ENCODE results near the gene YPEL4. TPM values are rescaled to one million over a fixed set of nuclear protein-coding genes. Genes with fewer than 3 reads are reported as not detected.

The YPEL4 gene
- total RNA-seq, 1 experiment from 2014 or later, result 0.16 TPM

- ChIA-PET POLR2A (interaction anchor here (1.3 to 1.6 kb wide), 2 partner anchors 69 to 108 kb away, joined by 3 to 4 read pairs; no protein-coding TSS in a partner anchor), CTCF (interaction anchor here (0.8 to 13.5 kb wide), 7 partner anchors 69 to 289 kb away, joined by 3 to 198 read pairs (median 5); partner anchors contain the start of genes RTN4RL2 and UBE2L6)
- Mint-ChIP-seq H3K27ac (ENCODE audit: low read depth, unreplicated experiment) (peak overlapping the region; percentile 96), H3K36me3 (ENCODE audit: insufficient read depth, unreplicated experiment) (peaks cover 24% of the 10 kb centered on the region), H3K27me3 (ENCODE audit: insufficient read depth, unreplicated experiment) (no peaks in the 10 kb centered on the region), H3K4me3 (ENCODE audit: unreplicated experiment) (peak overlapping the region; percentile 92), H3K9me3 (ENCODE audit: unreplicated experiment) (no peaks in the 10 kb centered on the region), H3K4me1 (ENCODE audit: insufficient read depth, unreplicated experiment) (peaks cover 5% of the 10 kb centered on the region)
- no peak for DNase-seq (ENCODE audit: unreplicated experiment)
- no TSS peak for BruUV-seq (replicated peaks)
- intact Hi-C loops (cut with micrococcal nuclease), result no loop called here
- TF ChIP-seq CTCF (IDR thresholded peaks at IDR 0.05; ENCODE audit: unreplicated experiment), result no peak
Observed at GRCh38 chr11:57637626-57638004, 12.1 kb downstream of the YPEL4 start.

- CTCF ChIA-PET, result interaction anchor here (0.6 to 13.5 kb wide), 10 partner anchors 9 to 933 kb away, joined by 3 to 198 read pairs (median 4); partner anchors contain the start of genes RTN4RL2 and UBE2L6
- no peak overlapping the region for H3K4me3 Mint-ChIP-seq (ENCODE audit: unreplicated experiment)
- peaks cover 13% of the 10 kb centered on the region for H3K36me3 Mint-ChIP-seq (ENCODE audit: insufficient read depth, unreplicated experiment)
- H3K9me3 Mint-ChIP-seq (ENCODE audit: unreplicated experiment), result no peaks in the 10 kb centered on the region
- DNase-seq (ENCODE audit: unreplicated experiment), result no peak
- POLR2A ChIA-PET, result interaction anchor here (1.1 kb wide), 2 partner anchors 9 to 68 kb away, joined by 3 read pairs; partner anchors contain the start of gene UBE2L6
- peaks cover 5% of the 10 kb centered on the region for H3K4me1 Mint-ChIP-seq (ENCODE audit: insufficient read depth, unreplicated experiment)
- H3K27me3 Mint-ChIP-seq (ENCODE audit: insufficient read depth, unreplicated experiment), result peaks cover 20% of the 10 kb centered on the region
- BruUV-seq (replicated peaks), result no TSS peak
- no peak for TF ChIP-seq CTCF (IDR thresholded peaks at IDR 0.05; ENCODE audit: unreplicated experiment)
- H3K27ac Mint-ChIP-seq (ENCODE audit: low read depth, unreplicated experiment), result no peak overlapping the region
- intact Hi-C loops (cut with micrococcal nuclease), result no loop called here
Observed at GRCh38 chr11:57635246-57635645, 14.5 kb downstream of the YPEL4 start.

GRCh38 chr11:57634311-57634710, 15.4 kb downstream of the YPEL4 start:
- no peaks in the 10 kb centered on the region for H3K9me3 Mint-ChIP-seq (ENCODE audit: unreplicated experiment)
- BruUV-seq (replicated peaks), result no TSS peak
- peaks cover 8% of the 10 kb centered on the region for H3K36me3 Mint-ChIP-seq (ENCODE audit: insufficient read depth, unreplicated experiment)
- DNase-seq (ENCODE audit: unreplicated experiment), result no peak
- CTCF ChIA-PET, result interaction anchor here (0.5 to 13.5 kb wide), 7 partner anchors 10 to 1130 kb away, joined by 3 to 198 read pairs (median 5); partner anchors contain the start of gene RTN4RL2
- peaks cover 20% of the 10 kb centered on the region for H3K27me3 Mint-ChIP-seq (ENCODE audit: insufficient read depth, unreplicated experiment)
- POLR2A ChIA-PET, result interaction anchor here (1.1 kb wide), 2 partner anchors 9 to 67 kb away, joined by 3 read pairs; partner anchors contain the start of gene UBE2L6
- intact Hi-C loops (cut with micrococcal nuclease), result no loop called here
- no peak overlapping the region for H3K4me3 Mint-ChIP-seq (ENCODE audit: unreplicated experiment)
- no peak for TF ChIP-seq CTCF (IDR thresholded peaks at IDR 0.05; ENCODE audit: unreplicated experiment)
- peaks cover 5% of the 10 kb centered on the region for H3K4me1 Mint-ChIP-seq (ENCODE audit: insufficient read depth, unreplicated experiment)
- H3K27ac Mint-ChIP-seq (ENCODE audit: low read depth, unreplicated experiment), result no peak overlapping the region

GRCh38 chr11:57633394-57634070, 16.2 kb downstream of the YPEL4 start:
- no peak for TF ChIP-seq CTCF (IDR thresholded peaks at IDR 0.05; ENCODE audit: unreplicated experiment)
- intact Hi-C loops (cut with micrococcal nuclease), result no loop called here

More at GRCh38 chr11:57633394-57634070, 16.2 kb downstream of the YPEL4 start:
- Mint-ChIP-seq H3K9me3 (ENCODE audit: unreplicated experiment) (no peaks in the 10 kb centered on the region), H3K27ac (ENCODE audit: low read depth, unreplicated experiment) (no peak overlapping the region), H3K36me3 (ENCODE audit: insufficient read depth, unreplicated experiment) (peaks cover 7% of the 10 kb centered on the region), H3K4me3 (ENCODE audit: unreplicated experiment) (no peak overlapping the region), H3K27me3 (ENCODE audit: insufficient read depth, unreplicated experiment) (peaks cover 20% of the 10 kb centered on the region), H3K4me1 (ENCODE audit: insufficient read depth, unreplicated experiment) (no peaks in the 10 kb centered on the region)
- BruUV-seq (replicated peaks), result no TSS peak
- ChIA-PET POLR2A (no interaction called here), CTCF (interaction anchor here (0.5 to 4.9 kb wide), 6 partner anchors 11 to 1129 kb away, joined by 3 to 36 read pairs (median 4); no protein-coding TSS in a partner anchor)
- DNase-seq (ENCODE audit: unreplicated experiment), result no peak
